A549 (cell line): Measurements from ENCODE around the gene EPS15.

Experiments
- FOSB ChIP-seq: fragments of 250-450 bp; sonication (Bioruptor Pico); IDR thresholded peaks from 2 replicates; pipeline ENCODE4 v1.5.0; 2020; ENCODE audit warnings: mild to moderate bottlenecking, moderate library complexity
- POLR2A ChIP-seq: IDR thresholded peaks from 2 replicates; pipeline ENCODE4 v1.6.1; 2012; ENCODE audit warnings: mild to moderate bottlenecking, low read length

- TF ChIP-seq POLR2A (no peak), FOSB (CRISPR knock-in tag) (no peak)
Measured at GRCh38 chr1:51453010-51453409, 66.1 kb downstream of the EPS15 start.
